NCI-H748 (cell line): Measurements from ENCODE around the gene FAM53B.

ENCODE experiments used
- DNase-seq: peaks from one replicate; lab custom pipeline; 2025; ENCODE audit not compliant: unreplicated experiment; lab: John Stamatoyannopoulos, UW

The FAM53B gene

DNA sequence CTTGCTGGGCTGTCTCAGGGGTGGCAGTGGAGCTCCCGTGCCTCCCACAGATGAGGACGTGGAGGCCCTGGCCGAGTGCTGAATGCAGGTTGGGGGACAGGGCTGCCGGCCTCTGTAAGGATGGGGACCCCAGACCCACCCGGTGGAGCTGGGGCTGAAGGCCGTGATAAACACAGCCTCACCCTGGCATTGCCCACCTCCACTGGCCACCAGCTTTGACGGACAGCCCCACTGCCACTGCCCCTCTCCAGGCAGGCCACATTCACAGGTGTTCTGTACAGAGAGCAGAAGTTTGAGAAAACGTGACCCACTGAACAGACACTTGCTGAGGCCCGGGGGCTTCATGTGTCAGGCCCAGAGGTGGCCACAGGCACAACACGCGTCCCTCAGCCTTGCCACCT, 156.4 kb downstream of the FAM53B start:
- no peak for DNase-seq

DNA sequence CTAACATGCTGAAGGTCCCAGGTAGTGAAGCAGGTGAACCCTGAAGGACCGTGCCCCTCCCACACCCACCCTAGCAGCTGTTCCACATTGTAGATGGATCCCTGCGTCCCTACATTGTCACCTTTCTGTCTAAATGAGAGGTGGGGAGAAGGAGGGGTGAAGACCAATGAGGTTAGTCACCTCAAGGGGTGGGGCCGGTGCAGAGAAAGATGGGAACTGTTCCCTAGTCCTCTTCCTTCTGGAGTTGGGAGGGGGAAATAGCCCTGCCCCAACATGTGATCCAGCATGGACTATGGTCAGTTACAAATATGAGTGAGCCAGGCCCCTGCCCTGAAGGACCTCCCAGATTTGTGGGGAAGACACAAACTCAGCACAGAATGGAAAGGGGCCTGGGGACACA, 158.0 kb downstream of the FAM53B start:
- DNase-seq = no peak

DNA sequence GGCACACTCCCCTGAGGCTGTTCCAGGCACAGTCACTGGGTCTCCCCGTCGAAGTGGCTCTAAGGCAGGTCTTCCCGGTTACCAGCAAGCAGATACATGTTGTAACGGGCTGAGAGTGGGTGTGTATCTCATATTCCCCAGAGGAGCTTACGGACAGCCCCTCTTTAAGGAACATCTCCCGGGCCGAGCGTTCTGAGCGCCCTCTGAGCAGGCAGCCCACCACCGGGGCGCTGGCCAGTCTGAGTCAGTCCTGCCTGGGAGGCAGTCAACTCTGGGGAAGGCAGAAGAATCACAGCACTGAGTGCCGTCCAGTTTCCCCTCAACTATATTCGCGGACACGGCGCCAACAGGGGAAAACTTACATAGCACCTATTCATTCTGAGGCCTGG, 165.2 kb downstream of the FAM53B start:
- DNase-seq = no peak

DNA sequence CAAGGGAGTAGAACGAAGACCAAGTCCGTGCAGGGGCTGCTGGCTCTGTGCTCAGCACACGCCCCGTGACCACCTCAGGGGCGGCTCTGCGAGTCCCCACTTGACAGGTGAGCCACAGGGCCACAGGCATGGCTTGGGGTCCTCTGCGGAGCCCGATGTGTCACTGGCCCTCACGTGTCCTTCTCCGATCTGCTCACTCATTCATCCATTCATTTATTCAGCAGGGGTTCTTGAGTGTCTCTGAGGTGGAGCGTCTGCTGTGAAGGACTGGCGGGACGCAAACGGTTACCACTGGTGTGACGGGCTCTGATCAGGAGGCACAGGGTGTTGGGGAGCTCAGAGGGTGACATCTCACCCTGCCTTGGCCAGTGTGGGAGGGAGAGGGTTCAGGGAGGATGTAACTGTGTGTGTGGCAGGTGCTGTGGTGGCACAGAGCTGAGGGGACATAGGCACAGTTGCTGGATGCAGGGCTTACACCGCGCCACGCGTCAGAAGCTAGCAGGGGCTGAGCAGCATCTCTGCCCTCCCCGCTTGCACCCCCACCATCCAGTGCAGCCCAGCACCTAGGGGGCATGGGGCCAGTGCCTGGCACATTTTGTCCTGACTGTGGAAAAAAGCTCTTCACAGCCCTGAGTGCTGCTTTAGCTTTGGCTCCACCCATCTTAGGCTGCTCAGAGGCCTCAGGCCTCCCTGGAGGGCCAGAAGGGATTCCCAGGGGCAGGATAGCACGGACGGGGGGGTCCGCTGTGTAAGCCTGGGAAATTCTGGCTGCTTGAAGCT, 165.8 kb downstream of the FAM53B start:
- no peak for DNase-seq

DNA sequence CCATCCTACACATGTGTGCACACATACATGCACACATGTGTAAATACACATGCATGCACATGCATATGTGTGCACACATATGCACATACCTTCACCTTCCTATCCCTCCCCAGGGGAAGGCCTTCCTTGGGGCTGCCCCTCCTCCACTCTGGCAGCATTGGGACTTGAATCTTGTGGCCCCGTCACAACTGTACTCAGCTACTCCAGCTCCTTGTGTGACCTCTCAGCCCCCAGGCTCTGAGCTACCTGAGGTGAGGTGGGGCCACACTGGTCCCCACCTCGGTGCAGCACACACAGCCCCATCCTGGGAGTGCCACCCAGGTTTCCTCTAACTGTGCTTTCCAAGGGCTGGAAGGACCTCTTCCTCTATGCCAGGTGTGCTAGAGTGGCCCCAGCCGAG, 166.5 kb downstream of the FAM53B start:
- DNase-seq = no peak

DNA sequence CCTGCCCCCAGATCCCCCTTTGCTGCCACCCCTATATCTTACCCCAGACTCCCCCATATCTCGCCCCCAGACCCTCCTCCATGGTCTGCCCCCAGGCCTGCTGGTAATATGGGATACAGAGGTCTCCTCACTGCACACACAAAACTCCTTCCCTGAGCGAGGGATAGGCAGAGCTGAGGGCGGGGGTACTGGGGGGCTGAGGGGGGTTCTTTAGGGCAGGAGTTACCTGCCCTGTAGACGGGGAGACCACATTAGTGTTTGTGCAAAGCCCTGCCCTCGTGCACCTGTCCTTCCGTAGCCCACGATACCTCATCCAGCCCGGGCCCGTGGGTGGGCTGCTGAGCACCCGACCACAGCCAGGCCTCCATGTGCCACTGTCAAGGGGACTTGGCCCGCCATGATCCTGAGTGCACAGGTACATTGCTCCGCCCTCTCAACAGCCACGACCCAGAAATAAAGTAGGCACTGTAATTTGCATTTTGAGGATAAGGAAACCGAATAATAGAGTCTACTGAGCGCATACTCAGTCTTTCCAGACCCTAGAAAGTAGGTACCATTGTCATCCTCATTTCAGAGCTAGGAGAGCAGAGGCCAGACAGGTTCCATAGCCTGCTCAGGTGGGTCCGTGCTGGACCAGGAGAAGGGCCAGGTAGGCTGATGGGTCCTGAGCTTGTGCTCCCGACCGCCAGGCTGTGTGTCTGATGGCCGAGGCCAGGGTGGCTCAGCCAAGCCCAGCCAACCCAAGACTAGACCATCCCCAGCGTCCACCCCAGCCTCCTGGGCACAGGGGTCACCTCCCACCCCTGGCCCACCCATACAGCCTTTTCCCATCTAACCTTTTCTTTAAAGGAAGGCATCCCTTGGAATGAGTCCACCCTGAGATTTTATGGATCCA, 167.4 kb downstream of the FAM53B start:
- DNase-seq = no peak

DNA sequence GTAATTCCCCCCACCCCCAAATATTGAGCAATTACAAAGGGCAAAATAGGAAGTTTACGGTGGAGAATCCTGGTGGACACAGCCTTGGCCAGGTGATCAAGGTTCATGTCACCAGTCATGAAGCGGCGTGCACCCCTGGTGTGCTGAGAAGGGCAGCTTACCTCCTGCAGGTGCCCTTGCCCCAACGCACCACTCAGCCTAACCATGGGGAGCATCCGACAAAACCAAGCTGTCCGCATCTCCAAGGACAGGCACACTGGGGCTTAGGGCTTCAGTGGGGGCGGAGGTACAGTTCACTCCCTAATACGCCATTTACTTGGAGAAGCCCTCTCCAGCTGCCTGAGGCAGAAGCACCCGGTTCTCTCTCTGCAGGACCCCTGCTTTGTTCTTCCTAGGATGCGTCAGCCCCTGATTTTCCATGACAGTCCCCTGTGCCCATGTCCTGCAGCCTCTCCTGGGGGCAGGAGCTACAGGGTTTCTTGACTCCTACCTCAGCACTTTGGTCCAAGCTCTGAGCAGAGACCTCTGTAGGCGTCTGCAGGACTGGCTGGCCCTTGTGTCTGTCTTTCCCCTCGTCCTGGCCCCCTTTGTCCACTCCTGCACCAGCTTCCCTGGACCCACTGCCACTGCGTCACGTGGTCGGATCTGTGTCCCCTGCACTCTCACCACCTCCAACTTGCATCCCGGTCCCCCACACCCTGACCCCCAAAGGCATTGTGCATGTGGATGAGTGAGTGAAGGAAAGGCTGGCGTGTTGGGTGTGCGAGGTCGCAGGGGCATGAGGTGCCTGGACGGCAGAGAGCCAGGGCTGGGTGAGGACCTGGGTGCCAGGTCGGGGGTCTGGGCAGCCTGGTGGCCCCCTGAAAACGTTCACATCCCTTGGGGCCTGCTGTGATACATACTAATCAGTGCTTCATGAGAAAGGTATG, 168.8 kb downstream of the FAM53B start:
- DNase-seq = no peak

DNA sequence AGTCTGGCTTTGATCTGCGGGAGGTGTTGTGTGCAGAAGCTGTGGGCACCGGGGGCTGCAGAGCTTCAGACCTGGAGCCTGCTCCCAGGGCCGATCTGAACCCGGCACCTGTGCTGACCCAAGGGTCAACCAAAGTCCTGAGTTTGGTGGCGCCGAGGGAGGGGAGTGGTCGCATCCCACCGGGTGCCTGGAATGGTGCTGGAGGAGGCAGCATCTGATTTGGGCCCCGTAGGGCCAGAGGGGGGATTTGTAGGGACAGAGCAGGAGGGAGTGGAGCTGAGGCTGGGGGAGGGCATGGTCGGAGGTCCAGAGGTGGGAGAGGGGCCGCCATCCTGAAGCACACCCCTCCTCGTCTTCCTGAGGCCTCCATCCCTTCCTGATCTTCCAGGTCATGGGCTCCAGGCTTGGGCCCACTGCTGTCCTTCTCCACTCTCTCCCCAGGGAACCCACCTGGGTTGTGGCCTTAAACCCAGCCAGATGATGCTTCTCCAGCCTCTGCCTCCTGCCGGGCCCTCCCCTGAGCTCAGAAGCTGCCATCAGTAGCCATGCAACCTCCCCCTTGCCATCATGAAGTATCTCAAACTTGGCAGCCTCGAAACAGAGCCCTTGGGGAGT, 169.6 kb downstream of the FAM53B start:
- no peak for DNase-seq

DNA sequence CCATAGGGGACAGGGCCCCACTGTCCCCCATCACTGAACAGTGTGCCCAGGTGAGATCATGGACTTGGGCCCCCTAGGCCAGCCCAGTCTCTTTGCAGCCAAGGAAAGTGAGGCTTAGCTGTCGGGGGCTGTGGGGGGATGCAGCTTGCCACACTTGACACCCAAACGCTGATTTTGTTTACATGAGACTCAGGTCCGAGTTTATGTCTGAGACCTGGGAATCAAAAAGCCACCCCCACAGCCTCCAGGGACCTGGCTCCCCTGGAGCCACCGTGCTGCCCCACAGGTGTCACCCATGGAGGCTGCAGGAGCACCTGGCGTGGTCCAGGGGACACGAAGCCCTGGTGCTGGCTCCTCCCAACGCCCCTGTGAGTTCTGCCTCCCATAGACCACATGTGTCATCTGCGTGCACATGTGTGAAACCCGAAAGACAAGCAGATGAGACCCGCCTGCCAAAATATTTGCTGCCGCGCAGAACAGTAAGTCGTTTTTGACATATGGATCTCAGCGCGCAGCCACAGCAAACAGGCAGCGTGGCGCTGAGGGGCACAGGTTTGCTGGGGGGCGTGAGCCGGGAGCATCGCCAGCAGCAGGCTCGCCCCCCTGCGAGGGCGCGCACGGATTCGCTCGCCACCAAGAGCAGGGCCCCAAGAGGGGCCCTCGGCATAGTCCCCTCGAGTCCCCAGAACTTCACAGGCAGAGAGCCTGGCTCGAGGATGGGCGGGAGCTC, 170.3 kb downstream of the FAM53B start:
- no peak for DNase-seq

DNA sequence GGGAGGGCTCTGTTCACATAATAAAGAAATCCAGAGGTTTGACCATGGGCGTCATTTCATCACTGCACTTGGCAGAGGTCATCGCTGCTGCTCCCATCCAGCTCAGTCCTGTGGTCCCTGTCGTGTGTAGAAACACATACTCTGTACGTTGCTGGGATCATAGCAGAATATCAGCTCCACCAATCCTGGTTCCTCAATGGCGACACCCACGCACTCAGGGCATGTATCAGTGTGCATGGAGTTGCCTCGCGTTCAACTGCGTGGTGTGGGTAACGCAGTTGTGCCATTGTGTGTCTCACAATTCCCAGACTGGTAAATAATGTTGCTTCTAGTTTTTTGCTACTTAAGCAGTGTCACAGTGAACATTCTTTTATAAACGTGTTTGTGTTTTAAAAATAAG, 171.4 kb downstream of the FAM53B start:
- no peak for DNase-seq

DNA sequence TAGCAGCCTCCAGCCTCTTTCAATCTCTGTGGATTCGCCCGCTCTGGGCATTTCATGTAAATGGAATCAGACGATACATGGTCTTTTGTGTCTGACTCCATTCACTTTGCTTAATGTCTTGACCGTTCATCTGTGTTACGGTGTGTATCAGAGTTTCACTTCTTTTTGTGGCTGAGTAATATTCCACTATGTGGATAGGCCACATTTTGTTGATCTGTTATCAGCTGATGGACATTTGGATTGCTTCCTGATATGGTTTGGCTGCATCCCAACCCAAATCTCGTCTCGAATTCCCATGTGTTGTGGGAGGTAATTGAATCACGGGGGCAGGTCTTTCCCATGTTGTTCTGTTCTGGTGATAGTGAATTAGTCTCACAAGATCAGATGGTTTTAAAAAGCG, 173.5 kb downstream of the FAM53B start:
- no peak for DNase-seq

DNA sequence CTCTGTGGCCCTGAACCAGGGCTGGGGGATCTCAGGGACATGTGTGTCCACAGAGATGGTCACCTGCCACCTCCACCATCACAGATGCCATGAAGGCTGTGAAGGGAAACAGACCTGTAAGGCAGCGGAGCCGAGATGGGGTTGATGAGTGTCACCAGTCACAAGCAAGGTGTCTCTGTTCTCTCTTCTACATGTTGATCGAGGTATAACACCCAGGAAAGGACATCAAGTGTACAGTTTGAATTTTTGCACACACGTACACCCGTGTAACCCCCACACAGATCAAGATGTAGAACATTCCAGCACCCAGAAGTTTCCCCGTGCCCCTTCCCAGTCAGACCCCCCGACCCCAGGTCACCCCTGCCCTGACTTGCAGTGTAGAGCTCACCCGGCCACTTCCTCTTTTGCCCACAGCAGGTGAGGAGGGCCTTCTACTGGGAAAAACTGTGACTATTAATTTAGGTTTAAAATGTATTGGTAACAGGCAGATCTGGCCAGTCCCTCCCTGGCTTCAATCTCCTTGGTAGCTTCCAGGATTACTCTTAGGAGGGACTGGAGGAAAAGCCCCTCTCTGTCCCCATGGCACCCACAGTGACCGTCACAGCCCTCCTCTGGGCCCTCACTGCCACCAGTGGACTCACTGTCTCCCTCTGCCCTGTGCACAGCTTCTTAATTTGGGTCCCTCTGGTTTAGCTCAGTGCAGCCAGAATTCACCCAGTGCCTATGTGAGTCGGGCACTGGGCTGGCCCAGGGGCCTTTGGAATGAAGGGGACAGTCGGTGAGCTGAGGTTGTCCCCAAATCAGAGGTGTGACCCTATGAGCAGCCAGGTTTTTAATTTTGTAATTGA, 174.3 kb downstream of the FAM53B start:
- no peak for DNase-seq
